Retinal pigment epithelial cell (primary cell): ENCODE results near the gene SPATA45.
"Not testable (repeated sequence)": the region's sequence is repeated elsewhere in the genome, so short reads cannot be mapped to it uniquely, and the experiment has no call there.

Experiments
- DNase-seq: peaks from one replicate; pipeline ENCODE4 v3.0.0-alpha.2; 2010; ENCODE audit warnings: low read depth
- H3K4me3 ChIP-seq: 2 replicates; pipeline ENCODE4 v1.5.1; 2011; ENCODE audit warnings: mild to moderate bottlenecking, low read length, control low read depth, moderate library complexity
- CTCF ChIP-seq: conservative IDR thresholded peaks from 2 replicates; pipeline ENCODE4 v1.5.1; 2011; ENCODE audit warnings: low read depth, low read length, control low read depth, inconsistent platforms

The SPATA45 gene

GRCh38 chr1:212856755-212857154 lies 9.3 kb upstream of the SPATA45 start:
- no peak overlapping the region for H3K4me3 ChIP-seq
- no peak for TF ChIP-seq CTCF
- no peak for DNase-seq

- DNase-seq = no peak
- H3K4me3 ChIP-seq = no peak overlapping the region
- TF ChIP-seq CTCF = no peak
These were observed 6.2 kb upstream of the SPATA45 start for GRCh38 chr1:212853658-212854057.

- DNase-seq = no peak
- H3K4me3 ChIP-seq = no peak overlapping the region
- no peak for TF ChIP-seq CTCF
These were observed 4.7 kb upstream of the SPATA45 start for GRCh38 chr1:212852105-212852688.

GRCh38 chr1:212844521-212844920 lies 2.9 kb downstream of the SPATA45 start:
- not testable (repeated sequence) for DNase-seq, H3K4me3 ChIP-seq

GRCh38 chr1:212838145-212838544 lies 9.3 kb downstream of the SPATA45 start:
- no peak for TF ChIP-seq CTCF
- no peak for DNase-seq
- H3K4me3 ChIP-seq = no peak overlapping the region

GRCh38 chr1:212833211-212834207 lies 13.9 kb downstream of the SPATA45 start:
- not testable (repeated sequence) for H3K4me3 ChIP-seq, DNase-seq

- no peak overlapping the region for H3K4me3 ChIP-seq
- no peak for DNase-seq
- no peak for TF ChIP-seq CTCF
These were observed 19.1 kb downstream of the SPATA45 start for GRCh38 chr1:212828395-212828794.

GRCh38 chr1:212827831-212828278 lies 19.6 kb downstream of the SPATA45 start:
- TF ChIP-seq CTCF = no peak
- no peak for DNase-seq
- H3K4me3 ChIP-seq = no peak overlapping the region
